H9 (cell line): ENCODE results near the gene DCAF7. TPM values are rescaled to one million over a fixed set of nuclear protein-coding genes. Genes with fewer than 3 reads are reported as not detected.
A peak's percentile ranks its signal among the peaks of the same experiment; 100 is the strongest.

Experiments
- DNase-seq: peaks from one replicate; pipeline ENCODE4 v3.0.0-alpha.2; 2017
- H2AFZ ChIP-seq: one replicate; pipeline ENCODE4 v1.6.1; 2013; ENCODE audit warnings: mild to moderate bottlenecking, low read length, control low read depth, moderate library complexity
- H2AK5ac ChIP-seq: 2 replicates; pipeline ENCODE4 v1.6.1; 2013; ENCODE audit warnings: low read length, control low read depth, mixed read lengths; ENCODE audit not compliant: insufficient read length
- H2BK120ac ChIP-seq: one replicate; pipeline ENCODE4 v1.6.1; 2013; ENCODE audit warnings: low read depth, mild to moderate bottlenecking, low read length, control low read depth, inconsistent platforms; ENCODE audit not compliant: poor library complexity, severe bottlenecking
- H2BK12ac ChIP-seq: 2 replicates; pipeline ENCODE4 v1.6.1; 2013; ENCODE audit warnings: low read length, control low read depth, mixed read lengths, low read depth; ENCODE audit not compliant: insufficient read length
- H2BK15ac ChIP-seq: 2 replicates; pipeline ENCODE4 v1.6.1; 2013; ENCODE audit warnings: low read depth, low read length, control low read depth
- H2BK20ac ChIP-seq: one replicate; pipeline ENCODE4 v1.6.1; 2013; ENCODE audit warnings: low read depth, mild to moderate bottlenecking, low read length, control low read depth, inconsistent platforms; ENCODE audit not compliant: poor library complexity, severe bottlenecking
- H2BK5ac ChIP-seq: 2 replicates; pipeline ENCODE4 v1.6.1; 2013; ENCODE audit warnings: low read length, control low read depth, mixed read lengths; ENCODE audit not compliant: insufficient read length
- H3K14ac ChIP-seq: 2 replicates; pipeline ENCODE4 v1.6.1; 2013; ENCODE audit warnings: low read length, control low read depth; ENCODE audit not compliant: insufficient read depth
- H3K18ac ChIP-seq: 2 replicates; pipeline ENCODE4 v1.6.1; 2013; ENCODE audit warnings: low read depth, mild to moderate bottlenecking, mixed read lengths, low read length, control low read depth; ENCODE audit not compliant: insufficient read length
- H3K23ac ChIP-seq: 2 replicates; pipeline ENCODE4 v1.6.1; 2013; ENCODE audit warnings: low read length, control low read depth, mixed read lengths, low read depth; ENCODE audit not compliant: insufficient read length
- H3K23me2 ChIP-seq: 2 replicates; pipeline ENCODE4 v1.6.1; 2013; ENCODE audit warnings: low read depth, mild to moderate bottlenecking, mixed read lengths, low read length, control low read depth; ENCODE audit not compliant: insufficient read length, poor library complexity, severe bottlenecking
- H3K27ac ChIP-seq: 2 replicates; pipeline ENCODE4 v1.5.1; 2013; ENCODE audit warnings: low read length, control low read depth, mixed read lengths, low read depth; ENCODE audit not compliant: insufficient read length
- H3K27me3 ChIP-seq: 2 replicates; pipeline ENCODE4 v1.6.1; 2013; ENCODE audit warnings: low read length, control low read depth, inconsistent platforms; ENCODE audit not compliant: insufficient read depth
- H3K4ac ChIP-seq: 2 replicates; pipeline ENCODE4 v1.6.1; 2013; ENCODE audit warnings: low read depth, mild to moderate bottlenecking, control low read depth, inconsistent platforms, low read length, moderate library complexity
- H3K4me1 ChIP-seq: 2 replicates; pipeline ENCODE4 v1.6.1; 2013; ENCODE audit warnings: low read length, control low read depth, inconsistent platforms; ENCODE audit not compliant: insufficient read depth
- H3K4me2 ChIP-seq: 2 replicates; pipeline ENCODE4 v1.6.1; 2013; ENCODE audit warnings: low read length, control low read depth, mixed read lengths; ENCODE audit not compliant: insufficient read length, insufficient read depth
- H3K56ac ChIP-seq: 2 replicates; pipeline ENCODE4 v1.6.1; 2013; ENCODE audit warnings: low read depth, mild to moderate bottlenecking, mixed read lengths, low read length, control low read depth; ENCODE audit not compliant: insufficient read length
- H3K79me1 ChIP-seq: 2 replicates; pipeline ENCODE4 v1.6.1; 2013; ENCODE audit warnings: low read depth, mild to moderate bottlenecking, moderate library complexity, low read length, control low read depth, inconsistent platforms; ENCODE audit not compliant: insufficient read depth, poor library complexity, severe bottlenecking
- H3K79me2 ChIP-seq: 2 replicates; pipeline ENCODE4 v1.6.1; 2013; ENCODE audit warnings: low read length, control low read depth, inconsistent platforms; ENCODE audit not compliant: insufficient read depth
- H3K9ac ChIP-seq: 2 replicates; pipeline ENCODE4 v1.6.1; 2013; ENCODE audit warnings: low read length, control low read depth, mixed read lengths; ENCODE audit not compliant: insufficient read length; ENCODE audit errors: extremely low read depth
- H3K9me3 ChIP-seq: one replicate; pipeline ENCODE4 v1.6.1; 2013; ENCODE audit warnings: low read depth, low read length, inconsistent platforms; ENCODE audit not compliant: control insufficient read depth
- H3T11ph ChIP-seq: one replicate; pipeline ENCODE4 v1.6.1; 2013; ENCODE audit warnings: mild to moderate bottlenecking, low read length, control low read depth, inconsistent platforms
- H4K20me1 ChIP-seq: one replicate; pipeline ENCODE4 v1.6.1; 2013; ENCODE audit not compliant: control insufficient read depth, insufficient read length, insufficient read depth
- H4K5ac ChIP-seq: 2 replicates; pipeline ENCODE4 v1.6.1; 2013; ENCODE audit warnings: low read depth, mild to moderate bottlenecking, mixed read lengths, low read length, control low read depth; ENCODE audit not compliant: insufficient read length
- H4K8ac ChIP-seq: replicated peaks from 2 replicates; pipeline ENCODE4 v1.6.1; 2013; ENCODE audit warnings: low read length, control low read depth, mixed read lengths, low read depth; ENCODE audit not compliant: insufficient read length
- H4K91ac ChIP-seq: 2 replicates; pipeline ENCODE4 v1.6.1; 2013; ENCODE audit warnings: low read depth, mild to moderate bottlenecking, moderate library complexity, mixed read lengths, low read length, control low read depth; ENCODE audit not compliant: insufficient read length
- H3K27ac Mint-ChIP-seq, 3 experiments: 2 replicates in 2 of 3; 3 replicates in 1 of 3; pipeline ENCODE4 v1.8.0; 2020 to 2021; ENCODE audit warnings: mixed read lengths in 3 of 3, mild to moderate bottlenecking in 1 of 3, moderate library complexity in 1 of 3
- H3K27me3 Mint-ChIP-seq: 2 replicates; pipeline ENCODE4 v1.8.0; 2021; ENCODE audit warnings: low read depth, mild to moderate bottlenecking, moderate library complexity, mixed read lengths
- H3K36me3 Mint-ChIP-seq, 3 experiments: 2 replicates in 2 of 3; 3 replicates in 1 of 3; pipeline ENCODE4 v1.8.0; 2020 to 2021; ENCODE audit warnings: low read depth in 3 of 3, mixed read lengths in 3 of 3; ENCODE audit not compliant: insufficient read depth in 1 of 3
- H3K4me1 Mint-ChIP-seq, 2 experiments: 2 replicates each; pipeline ENCODE4 v1.8.0; 2020; ENCODE audit warnings: mixed read lengths in 2 of 2
- H3K4me3 Mint-ChIP-seq, 2 experiments: 2 replicates in 1 of 2; 3 replicates in 1 of 2; pipeline ENCODE4 v1.8.0; 2020 to 2021; ENCODE audit warnings: mild to moderate bottlenecking in 2 of 2, mixed read lengths in 2 of 2, moderate library complexity in 1 of 2
- H3K9me3 Mint-ChIP-seq, 2 experiments: 2 replicates in 1 of 2; 3 replicates in 1 of 2; pipeline ENCODE4 v1.8.0; 2020; ENCODE audit warnings: mild to moderate bottlenecking in 2 of 2, mixed read lengths in 2 of 2, moderate library complexity in 1 of 2
- WGBS: extraction: QIAGEN DNeasy Blood & Tissue Kit; methylation state at CpG from one replicate; pipeline ENCODE4 v1.1.7; 2013; ENCODE audit warnings: missing lambda C conversion rate, low lambda C conversion rate, mixed read lengths; ENCODE audit not compliant: insufficient read length; ENCODE audit errors: extremely low coverage; 5-methylcytosine and 5-hydroxymethylcytosine counted together
- total RNA-seq: library from RNA; stranded (reverse); gene quantifications from 2 replicates; pipeline ENCODE4 v1.2.1, GENCODE V29; 2021
- TF ChIP-seq, protein P1 (sequence below): fragments of 200-600 bp; sonication (generic); conservative IDR thresholded peaks from 3 replicates; pipeline ENCODE4 v1.8.0; 2021; ENCODE audit warnings: antibody characterized with exemption, mild to moderate bottlenecking

The DCAF7 gene
- total RNA-seq, 1 experiment from 2014 or later: 86.2 TPM

DNA sequence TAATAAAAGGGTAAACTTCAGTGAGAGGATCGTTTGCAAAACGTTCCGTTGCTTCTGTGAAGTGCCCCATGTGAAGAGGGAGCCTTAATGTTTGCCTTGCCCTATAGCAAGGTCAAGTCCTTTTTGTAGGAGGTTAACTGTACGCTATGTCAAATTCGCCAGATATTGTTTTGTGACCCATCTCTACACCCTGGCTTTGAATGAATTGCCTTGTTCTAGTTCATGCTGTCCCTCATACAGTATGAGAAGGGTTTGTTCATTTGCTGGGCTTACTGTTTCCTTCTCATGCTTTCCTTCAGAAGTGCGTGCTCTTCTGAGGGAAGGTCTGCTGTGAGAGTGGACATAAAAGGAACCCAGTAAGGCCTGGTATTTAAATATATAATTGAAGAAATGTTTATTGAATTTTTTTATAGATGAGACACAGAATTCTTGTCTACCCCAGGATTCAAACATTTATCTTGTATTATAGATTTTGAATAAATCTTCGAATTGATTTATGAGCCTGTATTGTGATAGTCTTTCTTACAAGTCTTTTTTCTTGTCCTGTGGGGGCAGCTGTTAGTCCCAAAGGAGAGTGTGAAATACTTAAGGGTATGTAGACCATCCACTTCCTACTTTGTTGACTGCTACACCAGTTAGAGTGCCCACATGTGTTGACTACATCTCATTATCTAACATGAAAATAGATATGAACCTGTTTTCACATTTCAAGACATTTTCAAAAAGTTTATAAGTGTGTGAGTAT lies 73.7 kb downstream of the DCAF7 start:
- DNase-seq: no peak
- Histone ChIP-seq H4K91ac (no peak overlapping the region), H3K27me3 (no peaks in the 10 kb centered on the region), H2BK5ac (no peak overlapping the region), H3K79me1 (peaks cover 2% of the 10 kb centered on the region), H4K8ac (no peak overlapping the region), H4K5ac (no peak overlapping the region), H3K4ac (no peak overlapping the region), H2AK5ac (no peak overlapping the region), H3K14ac (no peak overlapping the region), H3K79me2 (peaks cover 3% of the 10 kb centered on the region; the same call in 1 of the 2 replicates), H2BK20ac (no peak overlapping the region), H3K4me2 (peak overlapping the region; percentile 55), H3T11ph (no peak overlapping the region), H3K9ac (peak overlapping the region; percentile 36), H2BK120ac (no peak overlapping the region), H3K9me3 (no peaks in the 10 kb centered on the region), H4K20me1 (no peaks in the 10 kb centered on the region), H2BK12ac (no peak overlapping the region), H3K18ac (no peak overlapping the region), H2AFZ (no peak overlapping the region), H2BK15ac (no peak overlapping the region), H3K56ac (no peak overlapping the region), H3K23me2 (peaks cover 5% of the 10 kb centered on the region), H3K4me1 (peaks cover 3% of the 10 kb centered on the region; the same call in 1 of the 2 replicates), H3K27ac (no peak overlapping the region), H3K23ac (no peak overlapping the region)
- Mint-ChIP-seq H3K36me3 (no peaks in the 10 kb centered on the region; a peak in 2 of 7 replicates), H3K4me1 (peaks cover 27 to 31% of the 10 kb centered on the region in 2 experiments), H3K27me3 (peaks cover 1% of the 10 kb centered on the region; the same call in 1 of the 2 replicates), H3K9me3 (peaks cover 0 to 3% of the 10 kb centered on the region in 2 experiments; a peak in 2 of 5 replicates), H3K4me3 (peak overlapping the region; percentile 91 to 98), H3K27ac (no peak overlapping the region)
- TF ChIP-seq, protein P1, sequence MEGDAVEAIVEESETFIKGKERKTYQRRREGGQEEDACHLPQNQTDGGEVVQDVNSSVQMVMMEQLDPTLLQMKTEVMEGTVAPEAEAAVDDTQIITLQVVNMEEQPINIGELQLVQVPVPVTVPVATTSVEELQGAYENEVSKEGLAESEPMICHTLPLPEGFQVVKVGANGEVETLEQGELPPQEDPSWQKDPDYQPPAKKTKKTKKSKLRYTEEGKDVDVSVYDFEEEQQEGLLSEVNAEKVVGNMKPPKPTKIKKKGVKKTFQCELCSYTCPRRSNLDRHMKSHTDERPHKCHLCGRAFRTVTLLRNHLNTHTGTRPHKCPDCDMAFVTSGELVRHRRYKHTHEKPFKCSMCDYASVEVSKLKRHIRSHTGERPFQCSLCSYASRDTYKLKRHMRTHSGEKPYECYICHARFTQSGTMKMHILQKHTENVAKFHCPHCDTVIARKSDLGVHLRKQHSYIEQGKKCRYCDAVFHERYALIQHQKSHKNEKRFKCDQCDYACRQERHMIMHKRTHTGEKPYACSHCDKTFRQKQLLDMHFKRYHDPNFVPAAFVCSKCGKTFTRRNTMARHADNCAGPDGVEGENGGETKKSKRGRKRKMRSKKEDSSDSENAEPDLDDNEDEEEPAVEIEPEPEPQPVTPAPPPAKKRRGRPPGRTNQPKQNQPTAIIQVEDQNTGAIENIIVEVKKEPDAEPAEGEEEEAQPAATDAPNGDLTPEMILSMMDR: no peak
- no CpG with 5 or more reads among the region's 7 CpGs for WGBS
